TTC549 (cell line): Measurements from ENCODE around the gene SLC17A5.
A peak's percentile ranks its signal among the peaks of the same experiment; 100 is the strongest.
"Not testable (repeated sequence)": the region's sequence is repeated elsewhere in the genome, so short reads cannot be mapped to it uniquely, and the experiment has no call there.

ENCODE experiments used
- FAIRE-seq: peaks from 2 replicates; lab custom pipeline; 2012; peaks lifted over from hg19 to GRCh38; lab: Jason Lieb, UNC

SLC17A5 gene

GRCh38 chr6:73653571-73654424, at the start of gene SLC17A5:
Gene SLC17A5 (minus strand): TSS chr6:73653992. CDS start chr6:73653886, 106 bp downstream.
- FAIRE-seq, result no peak

- no peak for FAIRE-seq
Observed at GRCh38 chr6:73703466-73703865, 49.7 kb upstream of the SLC17A5 start.

GRCh38 chr6:73702444-73702843, 48.7 kb upstream of the SLC17A5 start:
- no peak for FAIRE-seq

- FAIRE-seq, result no peak
Observed at GRCh38 chr6:73699676-73700459, 46.1 kb upstream of the SLC17A5 start.

- no peak for FAIRE-seq
Observed at GRCh38 chr6:73696966-73697655, 43.3 kb upstream of the SLC17A5 start.

GRCh38 chr6:73695619-73696421, 42.0 kb upstream of the SLC17A5 start, which contains the start of gene CD109:
Gene CD109 (plus strand): TSS chr6:73696203. CDS start chr6:73696216, 13 bp downstream.
- FAIRE-seq, result no peak

GRCh38 chr6:73694711-73695411, 41.1 kb upstream of the SLC17A5 start:
- no peak for FAIRE-seq

- FAIRE-seq, result no peak
Observed at GRCh38 chr6:73691512-73691911, 37.7 kb upstream of the SLC17A5 start.

- FAIRE-seq, result no peak
Observed at GRCh38 chr6:73690056-73690455, 36.3 kb upstream of the SLC17A5 start.

GRCh38 chr6:73688351-73688750, 34.6 kb upstream of the SLC17A5 start:
- no peak for FAIRE-seq

GRCh38 chr6:73683574-73683973, 29.8 kb upstream of the SLC17A5 start:
- FAIRE-seq, result not testable (repeated sequence)

- no peak for FAIRE-seq
Observed at GRCh38 chr6:73680289-73680918, 26.6 kb upstream of the SLC17A5 start.

GRCh38 chr6:73679846-73680245, 26.1 kb upstream of the SLC17A5 start:
- peak; percentile 40 for FAIRE-seq

GRCh38 chr6:73679009-73679408, 25.2 kb upstream of the SLC17A5 start:
- no peak for FAIRE-seq

- peak; percentile 80 for FAIRE-seq
Observed at GRCh38 chr6:73675466-73676098, 21.8 kb upstream of the SLC17A5 start.

- no peak for FAIRE-seq
Observed at GRCh38 chr6:73671911-73672685, 18.3 kb upstream of the SLC17A5 start.

- no peak for FAIRE-seq
Observed at GRCh38 chr6:73669005-73669404, 15.2 kb upstream of the SLC17A5 start.

GRCh38 chr6:73667798-73668197, 14.0 kb upstream of the SLC17A5 start:
- FAIRE-seq, result no peak

- FAIRE-seq, result no peak
Observed at GRCh38 chr6:73666393-73666792, 12.6 kb upstream of the SLC17A5 start.
